ENCODE measurements around the gene PLEKHG5.
"Not testable (repeated sequence)": the region's sequence is repeated elsewhere in the genome, so short reads cannot be mapped to it uniquely, and the experiment has no call there.

Gene PLEKHG5

GRCh38 chr1:6459850-6460265 is 31.6 kb downstream of the PLEKHG5 start:
- peaks cover 50% of the 10 kb centered on the region for H3K4me1 Mint-ChIP-seq (ENCODE audit: low read depth)
- H3K27me3 Mint-ChIP-seq, result peaks cover 3% of the 10 kb centered on the region
- H3K4me3 Mint-ChIP-seq, result peak overlapping the region; percentile 84
- no peaks in the 10 kb centered on the region for H3K9me3 Mint-ChIP-seq (ENCODE audit: low read depth)
- H3K27ac Mint-ChIP-seq, result peak overlapping the region; percentile 91
- H3K36me3 Mint-ChIP-seq, result peaks cover 5% of the 10 kb centered on the region

GRCh38 chr1:6456800-6457466 is 34.5 kb downstream of the PLEKHG5 start:
- H3K27ac Mint-ChIP-seq, result no peak overlapping the region
- no peaks in the 10 kb centered on the region for H3K9me3 Mint-ChIP-seq (ENCODE audit: low read depth)
- peaks cover 12% of the 10 kb centered on the region for H3K27me3 Mint-ChIP-seq
- H3K4me3 Mint-ChIP-seq, result peak overlapping the region; percentile 54
- no peaks in the 10 kb centered on the region for H3K36me3 Mint-ChIP-seq
- peaks cover 40% of the 10 kb centered on the region for H3K4me1 Mint-ChIP-seq (ENCODE audit: low read depth)

- Mint-ChIP-seq H3K27me3 (peaks cover 12% of the 10 kb centered on the region), H3K4me1 (ENCODE audit: low read depth) (peaks cover 31% of the 10 kb centered on the region)
- H3K9me3 Mint-ChIP-seq (ENCODE audit: low read depth); H3K27ac Mint-ChIP-seq; H3K4me3 Mint-ChIP-seq; H3K36me3 Mint-ChIP-seq: not testable (repeated sequence)
Measured at GRCh38 chr1:6455752-6456520, 35.5 kb downstream of the PLEKHG5 start.

- Mint-ChIP-seq H3K9me3 (ENCODE audit: low read depth) (no peaks in the 10 kb centered on the region), H3K27me3 (peaks cover 14% of the 10 kb centered on the region), H3K36me3 (no peaks in the 10 kb centered on the region), H3K4me1 (ENCODE audit: low read depth) (peaks cover 23% of the 10 kb centered on the region), H3K4me3 (no peak overlapping the region), H3K27ac (no peak overlapping the region)
Measured at GRCh38 chr1:6454856-6455751, 36.4 kb downstream of the PLEKHG5 start.

GRCh38 chr1:6453895-6454855 is 37.3 kb downstream of the PLEKHG5 start:
- H3K36me3 Mint-ChIP-seq; H3K27ac Mint-ChIP-seq; H3K9me3 Mint-ChIP-seq (ENCODE audit: low read depth); H3K4me3 Mint-ChIP-seq: not testable (repeated sequence)
- H3K27me3 Mint-ChIP-seq, result peaks cover 20% of the 10 kb centered on the region
- peaks cover 23% of the 10 kb centered on the region for H3K4me1 Mint-ChIP-seq (ENCODE audit: low read depth)

GRCh38 chr1:6450943-6451373 is 40.5 kb downstream of the PLEKHG5 start:
- Mint-ChIP-seq H3K27me3 (peaks cover 23% of the 10 kb centered on the region), H3K27ac (no peak overlapping the region), H3K36me3 (no peaks in the 10 kb centered on the region), H3K4me3 (no peak overlapping the region), H3K4me1 (ENCODE audit: low read depth) (peaks cover 20% of the 10 kb centered on the region), H3K9me3 (ENCODE audit: low read depth) (no peaks in the 10 kb centered on the region)

GRCh38 chr1:6450486-6450885 is 41.0 kb downstream of the PLEKHG5 start:
- not testable (repeated sequence) for H3K36me3 Mint-ChIP-seq; H3K9me3 Mint-ChIP-seq (ENCODE audit: low read depth); H3K4me3 Mint-ChIP-seq; H3K27ac Mint-ChIP-seq
- Mint-ChIP-seq H3K4me1 (ENCODE audit: low read depth) (peaks cover 18% of the 10 kb centered on the region), H3K27me3 (peaks cover 23% of the 10 kb centered on the region)

GRCh38 chr1:6450005-6450450 is 41.4 kb downstream of the PLEKHG5 start:
- H3K4me3 Mint-ChIP-seq, result no peak overlapping the region
- H3K9me3 Mint-ChIP-seq (ENCODE audit: low read depth), result no peaks in the 10 kb centered on the region
- peaks cover 24% of the 10 kb centered on the region for H3K27me3 Mint-ChIP-seq
- no peaks in the 10 kb centered on the region for H3K36me3 Mint-ChIP-seq
- no peak overlapping the region for H3K27ac Mint-ChIP-seq
- H3K4me1 Mint-ChIP-seq (ENCODE audit: low read depth), result peaks cover 18% of the 10 kb centered on the region

- Mint-ChIP-seq H3K27ac (no peak overlapping the region), H3K36me3 (no peaks in the 10 kb centered on the region), H3K9me3 (ENCODE audit: low read depth) (no peaks in the 10 kb centered on the region), H3K4me3 (peak overlapping the region; percentile 66), H3K27me3 (peaks cover 28% of the 10 kb centered on the region), H3K4me1 (ENCODE audit: low read depth) (peaks cover 19% of the 10 kb centered on the region)
Measured at GRCh38 chr1:6448749-6449631, 42.5 kb downstream of the PLEKHG5 start.

GRCh38 chr1:6447818-6448748 is 43.4 kb downstream of the PLEKHG5 start:
- peaks cover 21% of the 10 kb centered on the region for H3K27me3 Mint-ChIP-seq
- H3K9me3 Mint-ChIP-seq (ENCODE audit: low read depth), result no peaks in the 10 kb centered on the region
- no peaks in the 10 kb centered on the region for H3K36me3 Mint-ChIP-seq
- peak overlapping the region; percentile 63 for H3K4me3 Mint-ChIP-seq
- peaks cover 13% of the 10 kb centered on the region for H3K4me1 Mint-ChIP-seq (ENCODE audit: low read depth)
- no peak overlapping the region for H3K27ac Mint-ChIP-seq

GRCh38 chr1:6447016-6447817 is 44.2 kb downstream of the PLEKHG5 start:
- Mint-ChIP-seq H3K27me3 (peaks cover 19% of the 10 kb centered on the region), H3K4me1 (ENCODE audit: low read depth) (peaks cover 11% of the 10 kb centered on the region), H3K27ac (no peak overlapping the region)

GRCh38 chr1:6446665-6447015 is 44.8 kb downstream of the PLEKHG5 start:
- H3K36me3 Mint-ChIP-seq, result no peaks in the 10 kb centered on the region
- peaks cover 19% of the 10 kb centered on the region for H3K27me3 Mint-ChIP-seq
- no peak overlapping the region for H3K4me3 Mint-ChIP-seq
- peaks cover 11% of the 10 kb centered on the region for H3K4me1 Mint-ChIP-seq (ENCODE audit: low read depth)
- H3K27ac Mint-ChIP-seq, result no peak overlapping the region
- no peaks in the 10 kb centered on the region for H3K9me3 Mint-ChIP-seq (ENCODE audit: low read depth)

More at GRCh38 chr1:6447016-6447817, 44.2 kb downstream of the PLEKHG5 start:
- peak overlapping the region; percentile 63 for H3K4me3 Mint-ChIP-seq
- no peaks in the 10 kb centered on the region for H3K36me3 Mint-ChIP-seq
- no peaks in the 10 kb centered on the region for H3K9me3 Mint-ChIP-seq (ENCODE audit: low read depth)
